ENCODE results near the gene STAT5B. TPM values are rescaled to one million over a fixed set of nuclear protein-coding genes. Genes with fewer than 3 reads are reported as not detected.
A peak's percentile ranks its signal among the peaks of the same experiment; 100 is the strongest.

STAT5B gene
- total RNA-seq, 1 experiment from 2014 or later, result 42.9 TPM

DNA sequence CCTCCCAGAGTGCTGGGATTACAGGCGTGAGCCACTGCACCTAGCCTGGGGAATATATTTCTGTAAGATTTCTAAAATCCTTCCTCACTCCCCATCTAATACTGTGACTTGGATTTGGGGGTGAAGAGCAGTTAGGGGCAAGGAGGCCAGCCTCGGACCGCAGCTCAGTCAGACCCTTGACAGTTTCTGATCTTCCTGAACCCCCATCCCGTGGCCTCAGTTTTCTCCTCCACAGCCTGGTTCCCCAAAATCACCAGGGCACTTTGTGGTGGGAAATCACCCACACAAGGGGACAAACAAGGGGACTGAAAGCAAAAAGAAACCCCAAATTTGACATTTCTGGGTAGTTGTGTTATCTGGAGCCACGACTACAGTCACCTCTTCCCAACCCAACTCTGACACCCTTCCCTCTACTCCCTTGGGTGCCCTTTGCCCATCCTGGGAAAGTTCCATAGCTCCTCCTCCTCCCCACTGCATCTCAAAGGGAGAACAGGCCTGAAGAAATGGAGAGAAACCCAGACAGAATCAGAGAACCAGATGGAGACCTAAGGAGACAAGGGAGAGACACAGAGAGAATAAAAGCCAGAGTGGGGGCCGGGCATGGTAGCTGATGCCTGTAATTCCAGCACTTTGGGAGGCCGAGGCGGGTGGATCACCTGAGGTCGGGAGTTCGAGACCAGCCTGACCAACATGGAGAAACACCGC, 9.3 kb upstream of the STAT5B start:
- H3K9ac ChIP-seq (ENCODE audit: extremely low read depth, insufficient read length, low read length), result no peak overlapping the region
- no peak overlapping the region; a peak in 1 of 7 replicates for H3K27ac Mint-ChIP-seq
- peaks cover 34% of the 10 kb centered on the region for H3K27me3 Mint-ChIP-seq (ENCODE audit: low read depth)
- H3K56ac ChIP-seq (ENCODE audit: insufficient read length, low read depth, low read length), result no peak overlapping the region
- WGBS (ENCODE audit: extremely low coverage, insufficient read length, low lambda C conversion rate), result no CpG with 5 or more reads among the region's 11 CpGs
- no peak overlapping the region for H4K8ac ChIP-seq (replicated peaks; ENCODE audit: insufficient read length, low read depth, low read length)
- H3K23ac ChIP-seq (ENCODE audit: insufficient read length, low read depth, low read length), result no peak overlapping the region
- no peaks in the 10 kb centered on the region for H3K79me2 ChIP-seq (ENCODE audit: insufficient read depth, low read length)
- H3K18ac ChIP-seq (ENCODE audit: insufficient read length, low read depth, low read length), result no peak overlapping the region
- peaks cover 0 to 2% (median 0%) of the 10 kb centered on the region in 3 experiments; a peak in 2 of 7 replicates for H3K36me3 Mint-ChIP-seq (ENCODE audit: insufficient read depth in 1 of 3, low read depth in 3 of 3)
- no peak overlapping the region for H3K14ac ChIP-seq (ENCODE audit: insufficient read depth, low read length)
- no peak overlapping the region for H3K4me2 ChIP-seq (ENCODE audit: insufficient read depth, insufficient read length, low read length)
- no peak overlapping the region for H2BK120ac ChIP-seq (ENCODE audit: low read depth, low read length, poor library complexity, severe bottlenecking)
- H3K79me1 ChIP-seq (ENCODE audit: insufficient read depth, low read depth, low read length, poor library complexity, severe bottlenecking), result no peaks in the 10 kb centered on the region
- no peaks in the 10 kb centered on the region for H4K20me1 ChIP-seq (ENCODE audit: control insufficient read depth, insufficient read depth, insufficient read length)
- H3K9me3 Mint-ChIP-seq, result no peaks in the 10 kb centered on the region; a peak in 1 of 5 replicates
- H2AFZ ChIP-seq (ENCODE audit: low read length), result no peak overlapping the region
- no peaks in the 10 kb centered on the region; the same call in 1 of the 2 replicates for H3K27me3 ChIP-seq (ENCODE audit: insufficient read depth, low read length)
- no peak overlapping the region for H3K4me3 Mint-ChIP-seq
- H3T11ph ChIP-seq (ENCODE audit: low read length), result no peak overlapping the region
- H3K27ac ChIP-seq (ENCODE audit: insufficient read length, low read depth, low read length), result no peak overlapping the region
- no peaks in the 10 kb centered on the region for H3K9me3 ChIP-seq (ENCODE audit: control insufficient read depth, low read depth, low read length)
- no peak overlapping the region for H3K4ac ChIP-seq (ENCODE audit: low read depth, low read length)
- H2AK5ac ChIP-seq (ENCODE audit: insufficient read length, low read length), result no peak overlapping the region
- no peak overlapping the region for H2BK12ac ChIP-seq (ENCODE audit: insufficient read length, low read depth, low read length)
- H4K5ac ChIP-seq (ENCODE audit: insufficient read length, low read depth, low read length), result no peak overlapping the region
- no peak overlapping the region for H4K91ac ChIP-seq (ENCODE audit: insufficient read length, low read depth, low read length)
- H2BK5ac ChIP-seq (ENCODE audit: insufficient read length, low read length), result no peak overlapping the region
- no peak overlapping the region for H2BK20ac ChIP-seq (ENCODE audit: low read depth, low read length, poor library complexity, severe bottlenecking)
- peak; percentile 16 for DNase-seq
- H3K23me2 ChIP-seq (ENCODE audit: insufficient read length, low read depth, low read length, poor library complexity, severe bottlenecking), result peaks cover 4% of the 10 kb centered on the region
- TF ChIP-seq, protein P1, sequence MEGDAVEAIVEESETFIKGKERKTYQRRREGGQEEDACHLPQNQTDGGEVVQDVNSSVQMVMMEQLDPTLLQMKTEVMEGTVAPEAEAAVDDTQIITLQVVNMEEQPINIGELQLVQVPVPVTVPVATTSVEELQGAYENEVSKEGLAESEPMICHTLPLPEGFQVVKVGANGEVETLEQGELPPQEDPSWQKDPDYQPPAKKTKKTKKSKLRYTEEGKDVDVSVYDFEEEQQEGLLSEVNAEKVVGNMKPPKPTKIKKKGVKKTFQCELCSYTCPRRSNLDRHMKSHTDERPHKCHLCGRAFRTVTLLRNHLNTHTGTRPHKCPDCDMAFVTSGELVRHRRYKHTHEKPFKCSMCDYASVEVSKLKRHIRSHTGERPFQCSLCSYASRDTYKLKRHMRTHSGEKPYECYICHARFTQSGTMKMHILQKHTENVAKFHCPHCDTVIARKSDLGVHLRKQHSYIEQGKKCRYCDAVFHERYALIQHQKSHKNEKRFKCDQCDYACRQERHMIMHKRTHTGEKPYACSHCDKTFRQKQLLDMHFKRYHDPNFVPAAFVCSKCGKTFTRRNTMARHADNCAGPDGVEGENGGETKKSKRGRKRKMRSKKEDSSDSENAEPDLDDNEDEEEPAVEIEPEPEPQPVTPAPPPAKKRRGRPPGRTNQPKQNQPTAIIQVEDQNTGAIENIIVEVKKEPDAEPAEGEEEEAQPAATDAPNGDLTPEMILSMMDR (conservative IDR thresholded peaks at IDR 0.05), result no peak
- peaks cover 22 to 40% of the 10 kb centered on the region in 2 experiments for H3K4me1 Mint-ChIP-seq
- H2BK15ac ChIP-seq (ENCODE audit: low read depth, low read length), result no peak overlapping the region
- H3K4me1 ChIP-seq (ENCODE audit: insufficient read depth, low read length), result peaks cover 7% of the 10 kb centered on the region; the same call in 1 of the 2 replicates

Data from H9 (cell line).